Testis (tissue), 2 donors: ENCODE data around the gene SLC5A3.

ENCODE experiments used
- CTCF ChIP-seq, 3 experiments: fragments of 450-650 bp in 2 of 3; fragments of 200-600 bp in 1 of 3; sonication (generic) in 1 of 3; IDR thresholded peaks; one replicate each; pipeline ENCODE4 v1.5.1; 2016 to 2019; ENCODE audit warnings: antibody characterized with exemption in 3 of 3, mild to moderate bottlenecking in 2 of 3, moderate library complexity in 1 of 3
- POLR2A ChIP-seq: fragments of 450-650 bp; IDR thresholded peaks from one replicate; pipeline ENCODE4 v1.6.1; 2017; ENCODE audit warnings: antibody characterized with exemption, mild to moderate bottlenecking, moderate library complexity

- TF ChIP-seq CTCF (IDR thresholded peaks at IDR 0.05) (no peak), POLR2A (no peak)
Observed at GRCh38 chr21:34065027-34065426, 8.4 kb upstream of the SLC5A3 start.
